Activated CD8-positive, alpha-beta T cell treated with anti-CD3 and anti-CD28 coated beads, Interleukin-2, amount 10 ng/mL, durations not matched to agents 7 days and 5 days (primary cell): ENCODE data around the gene BAIAP2. TPM values are rescaled to one million over a fixed set of nuclear protein-coding genes. Genes with fewer than 3 reads are reported as not detected.
A peak's percentile ranks its signal among the peaks of the same experiment; 100 is the strongest.

Experiments used
- ATAC-seq: fragments of 150-1000 bp; cut with Tn5 transposase; one replicate; pipeline ENCODE4 v1.10.0; 2021; ENCODE audit warnings: moderate library complexity
- CTCF ChIA-PET: fragments of 350-600 bp; sonication (Branson Sonifier 250); formaldehyde crosslinking; loops from one replicate; lab custom pipeline; 2021; ENCODE audit warnings: antibody characterized with exemption; lab: Charles Lee
- POLR2A ChIA-PET: fragments of 350-600 bp; sonication (Branson Sonifier 250); formaldehyde crosslinking; loops from one replicate; lab custom pipeline; 2021; ENCODE audit warnings: antibody characterized with exemption; lab: Charles Lee
- DNase-seq: peaks from one replicate; pipeline ENCODE4 v3.0.0-alpha.2; 2020
- H3K27ac Mint-ChIP-seq: one replicate; pipeline ENCODE4 v1.8.0; 2021; ENCODE audit warnings: mild to moderate bottlenecking, mixed read lengths
- H3K27me3 Mint-ChIP-seq: one replicate; pipeline ENCODE4 v1.8.0; 2021; ENCODE audit warnings: low read depth, mixed read lengths
- H3K36me3 Mint-ChIP-seq: one replicate; pipeline ENCODE4 v1.8.0; 2021; ENCODE audit warnings: low read depth, mixed read lengths
- H3K4me1 Mint-ChIP-seq: one replicate; pipeline ENCODE4 v1.8.0; 2021; ENCODE audit warnings: low read depth, mixed read lengths
- H3K4me3 Mint-ChIP-seq: one replicate; pipeline ENCODE4 v1.8.0; 2021; ENCODE audit warnings: mild to moderate bottlenecking, mixed read lengths
- H3K9me3 Mint-ChIP-seq: one replicate; pipeline ENCODE4 v1.8.0; 2022; ENCODE audit warnings: mixed read lengths; ENCODE audit not compliant: insufficient read depth
- total RNA-seq, 2 experiments: library from RNA; stranded (reverse); gene quantifications; one replicate each; pipeline ENCODE4 v1.2.3, GENCODE V29; 2021

The BAIAP2 gene
- total RNA-seq, 2 experiments from 2014 or later: 5.0 to 5.8 TPM

GRCh38 chr17:81043725-81044427 lies 8.9 kb downstream of the BAIAP2 start:
- Mint-ChIP-seq H3K9me3 (no peaks in the 10 kb centered on the region), H3K4me3 (no peak overlapping the region), H3K4me1 (peaks cover 4% of the 10 kb centered on the region), H3K36me3 (no peaks in the 10 kb centered on the region), H3K27ac (no peak overlapping the region), H3K27me3 (peaks cover 7% of the 10 kb centered on the region)
- ATAC-seq (no peak), DNase-seq (no peak)
- ChIA-PET CTCF (no interaction called here), POLR2A (no interaction called here)

GRCh38 chr17:81044428-81044763 lies 9.4 kb downstream of the BAIAP2 start:
- DNase-seq: no peak
- Mint-ChIP-seq H3K9me3 (no peaks in the 10 kb centered on the region), H3K4me1 (peaks cover 9% of the 10 kb centered on the region), H3K27ac (no peak overlapping the region), H3K27me3 (peaks cover 7% of the 10 kb centered on the region), H3K36me3 (no peaks in the 10 kb centered on the region), H3K4me3 (no peak overlapping the region)
- ATAC-seq: no peak
- ChIA-PET POLR2A (no interaction called here), CTCF (no interaction called here)

- H3K27me3 Mint-ChIP-seq: peaks cover 7% of the 10 kb centered on the region
- CTCF ChIA-PET: interaction anchor here (1.3 kb wide), 1 partner anchor 21 kb away, joined by 3 read pairs; no protein-coding TSS in a partner anchor
- peaks cover 15% of the 10 kb centered on the region for H3K4me1 Mint-ChIP-seq
- no peak overlapping the region for H3K4me3 Mint-ChIP-seq
- H3K27ac Mint-ChIP-seq: no peak overlapping the region
- POLR2A ChIA-PET: no interaction called here
- DNase-seq: no peak
- ATAC-seq: no peak
- H3K9me3 Mint-ChIP-seq: no peaks in the 10 kb centered on the region
- H3K36me3 Mint-ChIP-seq: no peaks in the 10 kb centered on the region
Observed at GRCh38 chr17:81044764-81045589, 10.0 kb downstream of the BAIAP2 start.

- ATAC-seq (no peak), DNase-seq (no peak)
- ChIA-PET POLR2A (no interaction called here), CTCF (interaction anchor here (1.0 to 1.3 kb wide), 2 partner anchors 22 to 57 kb away, joined by 3 read pairs; no protein-coding TSS in a partner anchor)
- H3K4me3 Mint-ChIP-seq: no peak overlapping the region
- peaks cover 17% of the 10 kb centered on the region for H3K4me1 Mint-ChIP-seq
- no peaks in the 10 kb centered on the region for H3K9me3 Mint-ChIP-seq
- peaks cover 7% of the 10 kb centered on the region for H3K27me3 Mint-ChIP-seq
- H3K36me3 Mint-ChIP-seq: no peaks in the 10 kb centered on the region
- H3K27ac Mint-ChIP-seq: no peak overlapping the region
Observed at GRCh38 chr17:81045590-81046095, 10.7 kb downstream of the BAIAP2 start.

GRCh38 chr17:81046132-81046769 lies 11.3 kb downstream of the BAIAP2 start:
- H3K36me3 Mint-ChIP-seq: no peaks in the 10 kb centered on the region
- H3K4me3 Mint-ChIP-seq: no peak overlapping the region
- no peak overlapping the region for H3K27ac Mint-ChIP-seq
- H3K9me3 Mint-ChIP-seq: no peaks in the 10 kb centered on the region
- ChIA-PET POLR2A (no interaction called here), CTCF (interaction anchor here (1.0 to 1.3 kb wide), 2 partner anchors 23 to 56 kb away, joined by 3 read pairs; no protein-coding TSS in a partner anchor)
- peaks cover 17% of the 10 kb centered on the region for H3K4me1 Mint-ChIP-seq
- H3K27me3 Mint-ChIP-seq: peaks cover 7% of the 10 kb centered on the region
- ATAC-seq: no peak
- DNase-seq: no peak

- POLR2A ChIA-PET: interaction anchor here (0.6 kb wide), 1 partner anchor 15 kb away, joined by 3 read pairs; no protein-coding TSS in a partner anchor
- DNase-seq: no peak
- no peak for ATAC-seq
- Mint-ChIP-seq H3K4me1 (peaks cover 17% of the 10 kb centered on the region), H3K27ac (no peak overlapping the region), H3K36me3 (no peaks in the 10 kb centered on the region), H3K27me3 (peaks cover 7% of the 10 kb centered on the region), H3K9me3 (no peaks in the 10 kb centered on the region), H3K4me3 (no peak overlapping the region)
- CTCF ChIA-PET: interaction anchor here (0.9 to 1.0 kb wide), 2 partner anchors 23 to 55 kb away, joined by 3 read pairs; no protein-coding TSS in a partner anchor
Observed at GRCh38 chr17:81046770-81047359, 11.9 kb downstream of the BAIAP2 start.

- no peak for DNase-seq
- Mint-ChIP-seq H3K27me3 (peaks cover 6% of the 10 kb centered on the region), H3K36me3 (no peaks in the 10 kb centered on the region), H3K4me3 (no peak overlapping the region), H3K27ac (peak overlapping the region; percentile 73), H3K4me1 (peaks cover 17% of the 10 kb centered on the region), H3K9me3 (no peaks in the 10 kb centered on the region)
- ChIA-PET POLR2A (interaction anchor here (1.2 kb wide), 1 partner anchor 46 kb away, joined by 3 read pairs; no protein-coding TSS in a partner anchor), CTCF (interaction anchor here (0.8 to 1.5 kb wide), 10 partner anchors 9 to 118 kb away, joined by 3 to 6 read pairs (median 4); no protein-coding TSS in a partner anchor)
- ATAC-seq: peak; percentile 18
Observed at GRCh38 chr17:81048827-81049371, 13.9 kb downstream of the BAIAP2 start.

GRCh38 chr17:81049372-81049911 lies 14.5 kb downstream of the BAIAP2 start:
- ATAC-seq (peak; percentile 71), DNase-seq (peak; percentile 51)
- no peaks in the 10 kb centered on the region for H3K9me3 Mint-ChIP-seq
- H3K27ac Mint-ChIP-seq: peak overlapping the region; percentile 73
- H3K4me3 Mint-ChIP-seq: peak overlapping the region; percentile 57
- H3K27me3 Mint-ChIP-seq: peaks cover 6% of the 10 kb centered on the region
- ChIA-PET CTCF (interaction anchor here (0.8 to 1.5 kb wide), 10 partner anchors 10 to 119 kb away, joined by 3 to 6 read pairs (median 4); no protein-coding TSS in a partner anchor), POLR2A (interaction anchor here (1.2 kb wide), 1 partner anchor 45 kb away, joined by 3 read pairs; no protein-coding TSS in a partner anchor)
- no peaks in the 10 kb centered on the region for H3K36me3 Mint-ChIP-seq
- peaks cover 17% of the 10 kb centered on the region for H3K4me1 Mint-ChIP-seq

- Mint-ChIP-seq H3K4me1 (peaks cover 17% of the 10 kb centered on the region), H3K27me3 (peaks cover 6% of the 10 kb centered on the region), H3K9me3 (no peaks in the 10 kb centered on the region), H3K4me3 (no peak overlapping the region), H3K36me3 (no peaks in the 10 kb centered on the region), H3K27ac (no peak overlapping the region)
- CTCF ChIA-PET: interaction anchor here (0.8 to 1.5 kb wide), 9 partner anchors 11 to 120 kb away, joined by 3 to 6 read pairs (median 4); no protein-coding TSS in a partner anchor
- no peak for ATAC-seq
- POLR2A ChIA-PET: interaction anchor here (1.2 kb wide), 1 partner anchor 45 kb away, joined by 3 read pairs; no protein-coding TSS in a partner anchor
- DNase-seq: no peak
Observed at GRCh38 chr17:81049973-81050551, 15.1 kb downstream of the BAIAP2 start.
